Measurements from ENCODE around the gene RNF2.

GRCh38 chr1:185062710-185063370 lies 17.5 kb downstream of the RNF2 start:
- TF ChIP-seq CTCF (IDR thresholded peaks at IDR 0.05) (no peak), SIN3A (IDR thresholded peaks at IDR 0.05; ENCODE audit: borderline replicate concordance, insufficient read depth, low read depth, low read length) (no peak)
